ENCODE measurements around the gene IL13RA2.

Gene IL13RA2

GRCh38 chrX:115047181-115047580 is 29.8 kb upstream of the IL13RA2 start:
- TF ChIP-seq, protein P1, sequence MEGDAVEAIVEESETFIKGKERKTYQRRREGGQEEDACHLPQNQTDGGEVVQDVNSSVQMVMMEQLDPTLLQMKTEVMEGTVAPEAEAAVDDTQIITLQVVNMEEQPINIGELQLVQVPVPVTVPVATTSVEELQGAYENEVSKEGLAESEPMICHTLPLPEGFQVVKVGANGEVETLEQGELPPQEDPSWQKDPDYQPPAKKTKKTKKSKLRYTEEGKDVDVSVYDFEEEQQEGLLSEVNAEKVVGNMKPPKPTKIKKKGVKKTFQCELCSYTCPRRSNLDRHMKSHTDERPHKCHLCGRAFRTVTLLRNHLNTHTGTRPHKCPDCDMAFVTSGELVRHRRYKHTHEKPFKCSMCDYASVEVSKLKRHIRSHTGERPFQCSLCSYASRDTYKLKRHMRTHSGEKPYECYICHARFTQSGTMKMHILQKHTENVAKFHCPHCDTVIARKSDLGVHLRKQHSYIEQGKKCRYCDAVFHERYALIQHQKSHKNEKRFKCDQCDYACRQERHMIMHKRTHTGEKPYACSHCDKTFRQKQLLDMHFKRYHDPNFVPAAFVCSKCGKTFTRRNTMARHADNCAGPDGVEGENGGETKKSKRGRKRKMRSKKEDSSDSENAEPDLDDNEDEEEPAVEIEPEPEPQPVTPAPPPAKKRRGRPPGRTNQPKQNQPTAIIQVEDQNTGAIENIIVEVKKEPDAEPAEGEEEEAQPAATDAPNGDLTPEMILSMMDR (IDR thresholded peaks at IDR 0.05; ENCODE audit: low read depth, low read length), result no peak
- no peak overlapping the region for H3K4me3 ChIP-seq (replicated peaks in 1 of 2; ENCODE audit: low read depth in 2 of 2, low read length in 2 of 2)

GRCh38 chrX:115040417-115040816 is 23.0 kb upstream of the IL13RA2 start:
- TF ChIP-seq, protein P1 (IDR thresholded peaks at IDR 0.05; ENCODE audit: low read depth, low read length), result no peak
- no peak overlapping the region for H3K4me3 ChIP-seq (replicated peaks in 1 of 2; ENCODE audit: low read depth in 2 of 2, low read length in 2 of 2)
- no peak for DNase-seq (ENCODE audit: low read depth in 2 of 2)

More at GRCh38 chrX:115047181-115047580, 29.8 kb upstream of the IL13RA2 start:
- DNase-seq (ENCODE audit: low read depth in 2 of 2), result peak in 1 of 2 donors; percentile 49

- peak in 1 of 2 donors; percentile 26 for DNase-seq (ENCODE audit: low read depth in 2 of 2)
- H3K4me3 ChIP-seq (replicated peaks in 1 of 2; ENCODE audit: low read depth in 2 of 2, low read length in 2 of 2), result no peak overlapping the region
- TF ChIP-seq, protein P1 (IDR thresholded peaks at IDR 0.05; ENCODE audit: low read depth, low read length), result no peak
Observed at GRCh38 chrX:115038406-115038805, 21.0 kb upstream of the IL13RA2 start.

- no peak for DNase-seq (ENCODE audit: low read depth in 2 of 2)
- TF ChIP-seq, protein P1 (IDR thresholded peaks at IDR 0.05; ENCODE audit: low read depth, low read length), result no peak
- no peak overlapping the region for H3K4me3 ChIP-seq (replicated peaks in 1 of 2; ENCODE audit: low read depth in 2 of 2, low read length in 2 of 2)
Observed at GRCh38 chrX:115036029-115036428, 18.6 kb upstream of the IL13RA2 start.

DNA sequence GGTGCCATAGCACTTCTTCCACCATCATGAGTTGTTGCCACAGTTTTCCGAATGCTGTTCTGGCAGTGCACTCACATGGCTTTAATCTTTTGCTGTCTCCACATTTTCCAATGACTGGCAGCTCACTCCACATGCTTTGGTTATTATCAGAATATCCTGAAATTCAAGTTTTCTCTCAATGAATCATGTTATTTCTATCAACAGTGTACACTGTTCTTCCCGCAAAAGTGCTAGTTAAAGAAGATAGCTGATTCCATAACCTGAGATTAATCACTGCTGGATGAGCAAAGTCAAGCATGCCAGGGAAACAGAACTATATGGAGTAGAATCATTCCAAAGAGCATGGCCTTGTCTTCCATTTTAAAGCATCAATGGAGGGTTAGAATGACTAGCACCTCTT is 14.6 kb upstream of the IL13RA2 start:
- TF ChIP-seq, protein P1 (IDR thresholded peaks at IDR 0.05; ENCODE audit: low read depth, low read length), result no peak
- DNase-seq (ENCODE audit: low read depth in 2 of 2), result no peak

GRCh38 chrX:115030625-115031024 is 13.2 kb upstream of the IL13RA2 start:
- DNase-seq (ENCODE audit: low read depth in 2 of 2), result no peak
- H3K4me3 ChIP-seq (replicated peaks in 1 of 2; ENCODE audit: low read depth in 2 of 2, low read length in 2 of 2), result no peak overlapping the region
- TF ChIP-seq, protein P1 (IDR thresholded peaks at IDR 0.05; ENCODE audit: low read depth, low read length), result no peak

More for the DNA sequence above, 14.6 kb upstream of the IL13RA2 start:
- H3K4me3 ChIP-seq (replicated peaks in 1 of 2; ENCODE audit: low read depth in 2 of 2, low read length in 2 of 2), result no peak overlapping the region

All from cardiac fibroblast (primary cell).